Measurements from ENCODE around the gene SLC6A14. TPM values are rescaled to one million over a fixed set of nuclear protein-coding genes. Genes with fewer than 3 reads are reported as not detected.

The SLC6A14 gene
- total RNA-seq, 1 donor from 2014 or later: 1.1 TPM

DNA sequence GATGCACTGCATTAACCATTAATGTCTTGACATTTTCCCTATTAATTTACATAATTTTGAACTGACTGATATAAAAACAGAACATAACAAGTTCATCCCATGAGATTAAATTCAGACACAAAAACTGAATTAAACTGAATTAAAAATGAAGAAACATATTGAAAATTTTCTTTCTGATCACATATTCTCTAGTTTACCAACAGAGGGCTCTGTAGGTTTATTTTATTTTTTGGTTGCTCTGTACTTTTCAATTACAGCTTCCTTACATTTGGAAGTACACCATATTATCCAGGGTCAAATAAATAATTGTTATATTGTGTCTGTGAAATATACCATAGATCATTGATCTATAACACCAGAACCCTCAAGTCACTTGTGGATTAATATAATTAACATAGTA, 53.7 kb downstream of the SLC6A14 start:
- Mint-ChIP-seq H3K36me3 (no peaks in the 10 kb centered on the region), H3K9me3 (no peaks in the 10 kb centered on the region), H3K27me3 (peaks cover 2% of the 10 kb centered on the region), H3K27ac (no peak overlapping the region), H3K4me3 (no peak overlapping the region), H3K4me1 (ENCODE audit: unreplicated experiment) (no peaks in the 10 kb centered on the region)
- DNase-seq (ENCODE audit: extremely low spot score, unreplicated experiment): no peak
- TF ChIP-seq, protein P1, sequence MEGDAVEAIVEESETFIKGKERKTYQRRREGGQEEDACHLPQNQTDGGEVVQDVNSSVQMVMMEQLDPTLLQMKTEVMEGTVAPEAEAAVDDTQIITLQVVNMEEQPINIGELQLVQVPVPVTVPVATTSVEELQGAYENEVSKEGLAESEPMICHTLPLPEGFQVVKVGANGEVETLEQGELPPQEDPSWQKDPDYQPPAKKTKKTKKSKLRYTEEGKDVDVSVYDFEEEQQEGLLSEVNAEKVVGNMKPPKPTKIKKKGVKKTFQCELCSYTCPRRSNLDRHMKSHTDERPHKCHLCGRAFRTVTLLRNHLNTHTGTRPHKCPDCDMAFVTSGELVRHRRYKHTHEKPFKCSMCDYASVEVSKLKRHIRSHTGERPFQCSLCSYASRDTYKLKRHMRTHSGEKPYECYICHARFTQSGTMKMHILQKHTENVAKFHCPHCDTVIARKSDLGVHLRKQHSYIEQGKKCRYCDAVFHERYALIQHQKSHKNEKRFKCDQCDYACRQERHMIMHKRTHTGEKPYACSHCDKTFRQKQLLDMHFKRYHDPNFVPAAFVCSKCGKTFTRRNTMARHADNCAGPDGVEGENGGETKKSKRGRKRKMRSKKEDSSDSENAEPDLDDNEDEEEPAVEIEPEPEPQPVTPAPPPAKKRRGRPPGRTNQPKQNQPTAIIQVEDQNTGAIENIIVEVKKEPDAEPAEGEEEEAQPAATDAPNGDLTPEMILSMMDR (conservative IDR thresholded peaks at IDR 0.05): peak; percentile 80

DNA sequence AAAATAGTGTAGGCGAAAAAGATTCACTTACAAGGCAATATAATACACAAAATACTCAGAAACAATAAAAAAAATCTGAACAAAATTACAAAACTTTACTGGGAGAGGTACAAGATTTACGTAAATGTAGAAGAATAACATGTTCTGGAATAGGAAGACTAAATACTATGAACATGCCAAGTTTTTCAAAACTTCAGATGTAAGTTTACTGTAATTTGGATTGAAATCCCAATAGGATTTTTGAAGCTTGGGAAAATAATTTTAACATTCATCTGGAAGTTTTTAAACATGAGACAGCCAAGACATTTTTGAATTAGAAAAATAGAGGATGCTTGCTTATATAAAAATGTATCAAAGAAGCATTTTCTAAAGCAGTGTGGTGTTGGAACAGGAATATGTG, 56.9 kb downstream of the SLC6A14 start:
- TF ChIP-seq, protein P1 (conservative IDR thresholded peaks at IDR 0.05): no peak
- no peaks in the 10 kb centered on the region for H3K4me1 Mint-ChIP-seq (ENCODE audit: unreplicated experiment)
- no peak for DNase-seq (ENCODE audit: extremely low spot score, unreplicated experiment)
- H3K36me3 Mint-ChIP-seq: no peaks in the 10 kb centered on the region
- no peak overlapping the region for H3K4me3 Mint-ChIP-seq
- H3K27ac Mint-ChIP-seq: no peak overlapping the region
- no peaks in the 10 kb centered on the region for H3K27me3 Mint-ChIP-seq
- no peaks in the 10 kb centered on the region for H3K9me3 Mint-ChIP-seq

DNA sequence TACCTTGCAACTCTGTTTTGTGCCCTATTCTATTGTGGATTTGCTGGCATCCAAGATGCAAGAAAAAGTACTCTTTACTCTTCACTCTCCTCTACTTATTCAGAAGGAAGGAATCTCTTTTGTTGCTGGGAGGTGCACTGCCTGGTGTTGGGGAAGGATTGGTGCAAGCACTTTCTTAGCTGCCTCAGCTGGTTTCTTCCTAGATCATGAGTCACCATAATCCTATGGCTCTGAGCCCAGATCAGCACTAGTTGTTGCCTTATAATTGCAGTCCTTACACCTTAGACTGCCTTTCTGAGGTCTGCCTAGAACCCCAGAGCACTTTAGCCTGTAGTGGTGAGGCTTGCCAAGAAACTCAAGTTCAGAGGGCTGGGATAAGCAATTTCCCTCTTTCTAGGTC, 63.4 kb downstream of the SLC6A14 start:
- Mint-ChIP-seq H3K4me3 (no peak overlapping the region), H3K27me3 (no peaks in the 10 kb centered on the region), H3K27ac (no peak overlapping the region), H3K9me3 (no peaks in the 10 kb centered on the region), H3K4me1 (ENCODE audit: unreplicated experiment) (no peaks in the 10 kb centered on the region), H3K36me3 (no peaks in the 10 kb centered on the region)
- DNase-seq (ENCODE audit: extremely low spot score, unreplicated experiment): no peak
- TF ChIP-seq, protein P1 (conservative IDR thresholded peaks at IDR 0.05): no peak

Other genes with a start within 250 kb of the SLC6A14 start
- 2.1 TPM in 1 of 2 replicates, not detected in the other for gene CT83, start 26.4 kb downstream of the SLC6A14 start, total RNA-seq (ENCODE audit: low replicate concordance)

Data from type B pancreatic cell (in vitro differentiated cells).